LNCaP clone FGC (cell line): ENCODE measurements around the gene WNT3.
"Not testable (repeated sequence)": the region's sequence is repeated elsewhere in the genome, so short reads cannot be mapped to it uniquely, and the experiment has no call there.

Experiments
- DNase-seq: peaks from one replicate; pipeline ENCODE4 v3.0.0-alpha.2; 2011; ENCODE audit warnings: low read depth
- H3K4me3 ChIP-seq: 2 replicates; pipeline ENCODE4 v1.5.1; 2011; ENCODE audit warnings: mild to moderate bottlenecking, low read depth, low read length, control low read depth
- CTCF ChIP-seq: IDR thresholded peaks from 2 replicates; pipeline ENCODE4 v1.5.1; 2012; ENCODE audit warnings: mild to moderate bottlenecking; ENCODE audit not compliant: control insufficient read depth, insufficient read depth; ENCODE audit errors: extremely low read depth

WNT3 gene

GRCh38 chr17:46771561-46772474 is 46.7 kb downstream of the WNT3 start:
- no peak for DNase-seq
- peak overlapping the region; percentile 54 for H3K4me3 ChIP-seq
- TF ChIP-seq CTCF = no peak

GRCh38 chr17:46770818-46771560 is 47.5 kb downstream of the WNT3 start:
- DNase-seq = no peak
- 0 out of 2 replicates have a peak overlapping the region, but pooled peaks have one; percentile 13 for H3K4me3 ChIP-seq
- TF ChIP-seq CTCF = no peak

GRCh38 chr17:46770439-46770817 is 48.1 kb downstream of the WNT3 start:
- DNase-seq = no peak
- no peak for TF ChIP-seq CTCF
- H3K4me3 ChIP-seq = no peak overlapping the region

GRCh38 chr17:46769531-46770438 is 48.7 kb downstream of the WNT3 start:
- no peak overlapping the region for H3K4me3 ChIP-seq
- DNase-seq = no peak
- TF ChIP-seq CTCF = no peak

- not testable (repeated sequence) for DNase-seq, H3K4me3 ChIP-seq
Measured at GRCh38 chr17:46768896-46769295, 49.6 kb downstream of the WNT3 start.

GRCh38 chr17:46768540-46768870 is 50.0 kb downstream of the WNT3 start:
- no peak for DNase-seq
- H3K4me3 ChIP-seq = no peak overlapping the region
- no peak for TF ChIP-seq CTCF
